ENCODE results near the gene TGFBRAP1. TPM values are rescaled to one million over a fixed set of nuclear protein-coding genes. Genes with fewer than 3 reads are reported as not detected.

Gene TGFBRAP1
- total RNA-seq, 2 donors from 2014 or later, result 19.9 to 38.0 TPM

- DNase-seq (ENCODE audit: low spot score), result no peak
- H3K27ac Mint-ChIP-seq, result no peak overlapping the region
- peaks cover 45% of the 10 kb centered on the region for H3K36me3 Mint-ChIP-seq
- no peaks in the 10 kb centered on the region for H3K9me3 Mint-ChIP-seq
- no peaks in the 10 kb centered on the region for H3K4me1 Mint-ChIP-seq (ENCODE audit: low read depth in 2 of 2)
- ATAC-seq, result no peak
- H3K4me3 Mint-ChIP-seq, result no peak overlapping the region
- no peaks in the 10 kb centered on the region for H3K27me3 Mint-ChIP-seq
These were observed 33.4 kb downstream of the TGFBRAP1 start for GRCh38 chr2:105296017-105296611.

GRCh38 chr2:105294844-105295481 is 34.6 kb downstream of the TGFBRAP1 start:
- DNase-seq (ENCODE audit: low spot score) (no peak), ATAC-seq (no peak)
- Mint-ChIP-seq H3K4me1 (ENCODE audit: low read depth in 2 of 2) (no peaks in the 10 kb centered on the region), H3K9me3 (no peaks in the 10 kb centered on the region), H3K36me3 (peaks cover 52% of the 10 kb centered on the region), H3K27me3 (no peaks in the 10 kb centered on the region), H3K4me3 (no peak overlapping the region), H3K27ac (no peak overlapping the region)

GRCh38 chr2:105294046-105294445 is 35.5 kb downstream of the TGFBRAP1 start:
- Mint-ChIP-seq H3K27ac (no peak overlapping the region), H3K27me3 (no peaks in the 10 kb centered on the region), H3K9me3 (no peaks in the 10 kb centered on the region), H3K4me3 (no peak overlapping the region), H3K4me1 (ENCODE audit: low read depth in 2 of 2) (no peaks in the 10 kb centered on the region), H3K36me3 (peaks cover 52% of the 10 kb centered on the region)
- ATAC-seq, result no peak
- DNase-seq (ENCODE audit: low spot score), result no peak

GRCh38 chr2:105291981-105292380 is 37.6 kb downstream of the TGFBRAP1 start:
- no peak for ATAC-seq
- DNase-seq (ENCODE audit: low spot score), result no peak
- H3K9me3 Mint-ChIP-seq, result no peaks in the 10 kb centered on the region
- no peaks in the 10 kb centered on the region for H3K27me3 Mint-ChIP-seq
- H3K4me3 Mint-ChIP-seq, result no peak overlapping the region
- H3K4me1 Mint-ChIP-seq (ENCODE audit: low read depth in 2 of 2), result no peaks in the 10 kb centered on the region
- no peak overlapping the region for H3K27ac Mint-ChIP-seq
- H3K36me3 Mint-ChIP-seq, result peaks cover 38% of the 10 kb centered on the region

- Mint-ChIP-seq H3K4me3 (no peak overlapping the region), H3K4me1 (ENCODE audit: low read depth in 2 of 2) (no peaks in the 10 kb centered on the region), H3K27me3 (no peaks in the 10 kb centered on the region), H3K36me3 (peaks cover 34% of the 10 kb centered on the region), H3K27ac (no peak overlapping the region), H3K9me3 (no peaks in the 10 kb centered on the region)
- no peak for ATAC-seq
- no peak for DNase-seq (ENCODE audit: low spot score)
These were observed 38.4 kb downstream of the TGFBRAP1 start for GRCh38 chr2:105290981-105291660.

GRCh38 chr2:105288133-105288532 is 41.4 kb downstream of the TGFBRAP1 start:
- H3K36me3 Mint-ChIP-seq, result peaks cover 29% of the 10 kb centered on the region
- no peak overlapping the region for H3K4me3 Mint-ChIP-seq
- H3K27ac Mint-ChIP-seq, result no peak overlapping the region
- no peaks in the 10 kb centered on the region for H3K27me3 Mint-ChIP-seq
- no peak for ATAC-seq
- H3K9me3 Mint-ChIP-seq, result no peaks in the 10 kb centered on the region
- H3K4me1 Mint-ChIP-seq (ENCODE audit: low read depth in 2 of 2), result peaks cover 0 to 3% of the 10 kb centered on the region in 2 donors
- DNase-seq (ENCODE audit: low spot score), result no peak

GRCh38 chr2:105287692-105288091 is 41.8 kb downstream of the TGFBRAP1 start:
- DNase-seq (ENCODE audit: low spot score), result no peak
- peaks cover 29% of the 10 kb centered on the region for H3K36me3 Mint-ChIP-seq

GRCh38 chr2:105283532-105283931 is 46.0 kb downstream of the TGFBRAP1 start:
- Mint-ChIP-seq H3K4me3 (no peak overlapping the region), H3K36me3 (peaks cover 12% of the 10 kb centered on the region), H3K27me3 (no peaks in the 10 kb centered on the region), H3K27ac (no peak overlapping the region), H3K9me3 (no peaks in the 10 kb centered on the region), H3K4me1 (ENCODE audit: low read depth in 2 of 2) (peaks cover 0 to 7% of the 10 kb centered on the region in 2 donors)
- ATAC-seq (no peak), DNase-seq (ENCODE audit: low spot score) (no peak)

More at GRCh38 chr2:105287692-105288091, 41.8 kb downstream of the TGFBRAP1 start:
- no peak for ATAC-seq
- peaks cover 0 to 3% of the 10 kb centered on the region in 2 donors for H3K4me1 Mint-ChIP-seq (ENCODE audit: low read depth in 2 of 2)
- H3K27ac Mint-ChIP-seq, result no peak overlapping the region
- no peak overlapping the region for H3K4me3 Mint-ChIP-seq
- H3K9me3 Mint-ChIP-seq, result no peaks in the 10 kb centered on the region
- no peaks in the 10 kb centered on the region for H3K27me3 Mint-ChIP-seq

GRCh38 chr2:105280281-105280680 is 49.3 kb downstream of the TGFBRAP1 start:
- Mint-ChIP-seq H3K9me3 (no peaks in the 10 kb centered on the region), H3K27ac (no peak overlapping the region), H3K4me1 (ENCODE audit: low read depth in 2 of 2) (peaks cover 0 to 7% of the 10 kb centered on the region in 2 donors), H3K36me3 (peaks cover 8% of the 10 kb centered on the region), H3K4me3 (no peak overlapping the region), H3K27me3 (no peaks in the 10 kb centered on the region)
- DNase-seq (ENCODE audit: low spot score) (no peak), ATAC-seq (no peak)

GRCh38 chr2:105279126-105279525 is 50.4 kb downstream of the TGFBRAP1 start:
- Mint-ChIP-seq H3K27ac (no peak overlapping the region), H3K9me3 (no peaks in the 10 kb centered on the region), H3K36me3 (peaks cover 5% of the 10 kb centered on the region), H3K4me1 (ENCODE audit: low read depth in 2 of 2) (peaks cover 0 to 4% of the 10 kb centered on the region in 2 donors), H3K27me3 (no peaks in the 10 kb centered on the region), H3K4me3 (no peak overlapping the region)
- DNase-seq (ENCODE audit: low spot score) (no peak), ATAC-seq (no peak)

GRCh38 chr2:105278654-105279053 is 50.9 kb downstream of the TGFBRAP1 start:
- no peaks in the 10 kb centered on the region for H3K9me3 Mint-ChIP-seq
- H3K36me3 Mint-ChIP-seq, result peaks cover 5% of the 10 kb centered on the region
- H3K27ac Mint-ChIP-seq, result no peak overlapping the region
- DNase-seq (ENCODE audit: low spot score) (no peak), ATAC-seq (no peak)
- H3K27me3 Mint-ChIP-seq, result no peaks in the 10 kb centered on the region
- H3K4me3 Mint-ChIP-seq, result no peak overlapping the region
- H3K4me1 Mint-ChIP-seq (ENCODE audit: low read depth in 2 of 2), result peaks cover 0 to 4% of the 10 kb centered on the region in 2 donors

GRCh38 chr2:105274046-105274445 is 55.5 kb downstream of the TGFBRAP1 start:
- Mint-ChIP-seq H3K36me3 (no peaks in the 10 kb centered on the region), H3K4me3 (no peak overlapping the region), H3K4me1 (ENCODE audit: low read depth in 2 of 2) (no peaks in the 10 kb centered on the region)

GRCh38 chr2:105272176-105272575 is 57.4 kb downstream of the TGFBRAP1 start:
- Mint-ChIP-seq H3K27me3 (no peaks in the 10 kb centered on the region), H3K36me3 (peaks cover 4% of the 10 kb centered on the region), H3K4me3 (no peak overlapping the region), H3K9me3 (no peaks in the 10 kb centered on the region), H3K4me1 (ENCODE audit: low read depth in 2 of 2) (no peaks in the 10 kb centered on the region), H3K27ac (no peak overlapping the region)
- DNase-seq (ENCODE audit: low spot score) (no peak), ATAC-seq (no peak)

More at GRCh38 chr2:105274046-105274445, 55.5 kb downstream of the TGFBRAP1 start:
- ATAC-seq (no peak), DNase-seq (ENCODE audit: low spot score) (no peak)
- H3K9me3 Mint-ChIP-seq, result no peaks in the 10 kb centered on the region
- H3K27ac Mint-ChIP-seq, result no peak overlapping the region
- H3K27me3 Mint-ChIP-seq, result no peaks in the 10 kb centered on the region

- H3K4me3 Mint-ChIP-seq, result no peak overlapping the region
These were observed 58.0 kb downstream of the TGFBRAP1 start for GRCh38 chr2:105271393-105272045.

More at GRCh38 chr2:105271393-105272045, 58.0 kb downstream of the TGFBRAP1 start:
- Mint-ChIP-seq H3K27me3 (no peaks in the 10 kb centered on the region), H3K9me3 (no peaks in the 10 kb centered on the region), H3K27ac (no peak overlapping the region), H3K4me1 (ENCODE audit: low read depth in 2 of 2) (no peaks in the 10 kb centered on the region), H3K36me3 (peaks cover 4% of the 10 kb centered on the region)
- no peak for ATAC-seq
- no peak for DNase-seq (ENCODE audit: low spot score)
